ENCODE data around the gene ATP5F1D. TPM values are rescaled to one million over a fixed set of nuclear protein-coding genes. Genes with fewer than 3 reads are reported as not detected.

ATP5F1D gene
- total and polyA plus RNA-seq, 2 of the 8 experiments (the other 6 are each of a cell fraction or from before 2014, with no cell fraction given), result 174 to 249 TPM

GRCh38 chr19:1274081-1274851 lies 32.7 kb downstream of the ATP5F1D start:
- peak overlapping the region; percentile 33 for H3K4ac ChIP-seq (replicated peaks; ENCODE audit: insufficient read length, low read depth, low read length)
- peaks cover 33 to 47% (median 43%) of the 10 kb centered on the region in 4 experiments for H3K36me3 ChIP-seq (ENCODE audit: control insufficient read depth in 2 of 4, insufficient read depth in 4 of 4, low read length in 3 of 4)
- H3K18ac ChIP-seq (ENCODE audit: extremely low read depth, low read length), result no peak overlapping the region
- peaks cover 22% of the 10 kb centered on the region for H3K79me1 ChIP-seq (ENCODE audit: low read depth, low read length)
- TF ChIP-seq RNF2 (IDR thresholded peaks at IDR 0.05; ENCODE audit: borderline replicate concordance, low read depth, low read length, missing control alignments, poor library complexity, severe bottlenecking) (no peak), RBBP5 (IDR thresholded peaks at IDR 0.05; ENCODE audit: borderline replicate concordance, low read depth, low read length) (0 out of 2 replicates have a peak, but pooled peaks have one; percentile 10)
- H3K14ac ChIP-seq (ENCODE audit: insufficient read length), result no peak overlapping the region
- no peak overlapping the region for H3K23ac ChIP-seq (ENCODE audit: insufficient read length)
- H3K27ac ChIP-seq (ENCODE audit: low read depth, low read length), result peak overlapping the region; percentile 75; the same call in 1 of the 2 replicates
- ChIA-PET CTCF (ENCODE audit: partially characterized antibody) (interaction anchor here (1.3 to 3.1 kb wide), 3 partner anchors 13 to 30 kb away, joined by 5 to 29 read pairs (median 9); no protein-coding TSS in a partner anchor), POLR2A (ENCODE audit: partially characterized antibody) (interaction anchor here (0.7 to 11.4 kb wide), 24 partner anchors 9 to 277 kb away, joined by 3 to 331 read pairs (median 4); partner anchors contain the start of genes ATP5F1D, CBARP and CIRBP)
- H3K79me2 ChIP-seq (ENCODE audit: control insufficient read depth in 1 of 2, insufficient read depth in 2 of 2, low read length in 2 of 2), result peaks cover 5 to 38% of the 10 kb centered on the region in 2 experiments
- H2BK120ac ChIP-seq (replicated peaks; ENCODE audit: low read depth, low read length), result no peak overlapping the region
- no peaks in the 10 kb centered on the region for H3K9me3 ChIP-seq (ENCODE audit: insufficient read depth in 2 of 2, low read depth in 1 of 2, low read length in 1 of 2)
- no peak overlapping the region for H2BK20ac ChIP-seq (ENCODE audit: low read length)
- peak overlapping the region; percentile 60; the same call in 1 of the 2 replicates for H2BK5ac ChIP-seq (ENCODE audit: low read depth, low read length)
- H2BK12ac ChIP-seq (ENCODE audit: low read depth, low read length), result no peak overlapping the region
- H2BK15ac ChIP-seq (ENCODE audit: low read length), result no peak overlapping the region
- peak overlapping the region; percentile 77 to 82 (median 78); a peak in 7 of 8 replicates for H3K4me3 ChIP-seq (ENCODE audit: extremely low read depth in 1 of 4, insufficient read depth in 2 of 4, low read depth in 3 of 4, low read length in 4 of 4)
- H4K5ac ChIP-seq (ENCODE audit: insufficient read length, low read depth, low read length), result no peak overlapping the region
- H3K4me2 ChIP-seq (ENCODE audit: insufficient read depth in 1 of 2, low read depth in 2 of 2, low read length in 2 of 2), result peak overlapping the region; percentile 80 to 90
- peaks cover 18% of the 10 kb centered on the region; the same call in 1 of the 2 replicates for H3K23me2 ChIP-seq (ENCODE audit: low read depth, low read length)
- peak overlapping the region; percentile 88; the same call in 1 of the 2 replicates for H4K8ac ChIP-seq (ENCODE audit: extremely low read depth, insufficient read depth, low read length)
- peaks cover 4 to 26% (median 22%) of the 10 kb centered on the region in 4 experiments; a peak in 6 of 7 replicates for H3K4me1 ChIP-seq (replicated peaks in 1 of 4; ENCODE audit: control insufficient read depth in 3 of 4, insufficient read depth in 4 of 4, low read length in 3 of 4)
- H4K20me1 ChIP-seq (replicated peaks in 1 of 2; ENCODE audit: control insufficient read depth in 1 of 2, insufficient read depth in 2 of 2, low read length in 2 of 2), result peaks cover 7 to 28% of the 10 kb centered on the region in 2 experiments
- FAIRE-seq, result no peak
- DNase-seq (ENCODE audit: low read depth in 1 of 2, low spot score in 2 of 2), result no peak
- peak overlapping the region in 2 of 4 experiments; percentile 69 to 99; a peak in 5 of 7 replicates for H3K9ac ChIP-seq (replicated peaks in 1 of 4; ENCODE audit: extremely low read depth in 1 of 4, low read depth in 3 of 4, low read length in 3 of 4)
- H3K27me3 ChIP-seq (replicated peaks in 1 of 4; ENCODE audit: control insufficient read depth in 3 of 4, extremely low read depth in 1 of 4, insufficient read depth in 3 of 4, low read length in 3 of 4), result no peaks in the 10 kb centered on the region
- H4K91ac ChIP-seq (replicated peaks; ENCODE audit: insufficient read length, low read length), result peak overlapping the region; percentile 53
- H2AK5ac ChIP-seq (ENCODE audit: low read depth, low read length), result no peak overlapping the region
- WGBS, 2 experiments (ENCODE audit: extremely low coverage in 1 of 2, insufficient coverage in 1 of 2, insufficient read length in 1 of 2, insufficient replicate concordance in 2 of 2, low coverage in 1 of 2, low lambda C conversion rate in 2 of 2, missing lambda C conversion rate in 1 of 2), result 86% methylated on average over 30 of the region's 46 CpGs; no CpG with 5 or more reads in 1 of the 2 experiments
- no peak overlapping the region for H3K56ac ChIP-seq (replicated peaks; ENCODE audit: insufficient read length, low read depth, low read length)
- no peak overlapping the region for H2AFZ ChIP-seq (ENCODE audit: low read length)

Data from H1 (cell line).